HL-60 (cell line): ENCODE results near the gene DNAJC1.

Source experiments
- DNase-seq, 2 experiments: peaks; one replicate each; pipeline ENCODE4 v3.0.0-alpha.2; 2010 to 2020; ENCODE audit warnings: low read depth in 1 of 2, low spot score in 1 of 2
- H3K27ac ChIP-seq: fragments of 250-450 bp; sonication (Bioruptor Pico); replicated peaks from 2 replicates; pipeline ENCODE4 v1.5.1; 2020; ENCODE audit warnings: mild to moderate bottlenecking, moderate library complexity
- H3K27me3 ChIP-seq: fragments of 250-450 bp; sonication (Bioruptor Pico); 2 replicates; pipeline ENCODE4 v1.5.1; 2021; ENCODE audit warnings: mild to moderate bottlenecking, moderate library complexity; ENCODE audit not compliant: insufficient read depth, poor library complexity, severe bottlenecking
- H3K4me3 ChIP-seq: replicated peaks from 2 replicates; pipeline ENCODE4 v1.5.1; 2011; ENCODE audit warnings: mild to moderate bottlenecking, control low read depth, low read length; ENCODE audit not compliant: insufficient read depth
- CTCF ChIP-seq: IDR thresholded peaks from one replicate; pipeline ENCODE4 v1.5.1; 2011; ENCODE audit warnings: low read length, control low read depth, inconsistent platforms; ENCODE audit not compliant: insufficient read depth
- GABPA ChIP-seq: IDR thresholded peaks from 2 replicates; pipeline ENCODE4 v1.6.1; 2012; ENCODE audit warnings: low read depth
- POLR2AphosphoS5 ChIP-seq: IDR thresholded peaks from 2 replicates; pipeline ENCODE4 v1.6.1; 2012; ENCODE audit warnings: low read depth
- SPI1 ChIP-seq: IDR thresholded peaks from 2 replicates; pipeline ENCODE4 v1.6.1; 2012; ENCODE audit warnings: low read depth, mild to moderate bottlenecking, borderline replicate concordance
- TF ChIP-seq, protein P1 (sequence below): IDR thresholded peaks from 2 replicates; pipeline ENCODE4 v1.6.1; 2012; ENCODE audit warnings: low read depth; ENCODE audit not compliant: insufficient replicate concordance

Gene DNAJC1

DNA sequence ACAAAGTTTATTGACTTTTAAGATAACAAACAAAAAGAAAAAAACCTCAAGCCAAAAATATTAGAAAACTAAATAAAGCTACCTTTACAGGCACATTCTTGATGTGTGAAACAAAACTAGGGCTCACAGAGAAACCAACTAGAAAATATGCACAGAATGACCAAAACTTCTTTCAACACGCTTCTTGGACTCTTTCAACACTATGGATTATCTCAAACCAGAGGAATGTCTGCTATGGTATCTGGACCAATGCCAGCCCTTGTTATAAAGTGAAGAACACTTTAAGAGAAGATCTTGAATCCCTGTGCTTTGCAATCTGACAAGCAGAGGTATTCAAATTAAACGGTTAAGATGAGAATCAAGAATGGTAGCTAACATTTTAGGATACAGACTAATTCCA lies 76.6 kb downstream of the DNAJC1 start:
- Histone ChIP-seq H3K4me3 (no peak overlapping the region), H3K27me3 (no peaks in the 10 kb centered on the region), H3K27ac (no peak overlapping the region)
- no peak for TF ChIP-seq GABPA
- no peak for DNase-seq

- no peak for DNase-seq
- no peaks in the 10 kb centered on the region for H3K27me3 ChIP-seq
- H3K27ac ChIP-seq: no peak overlapping the region
- TF ChIP-seq CTCF: no peak
- no peak for TF ChIP-seq SPI1
- TF ChIP-seq GABPA: no peak
- TF ChIP-seq, protein P1, sequence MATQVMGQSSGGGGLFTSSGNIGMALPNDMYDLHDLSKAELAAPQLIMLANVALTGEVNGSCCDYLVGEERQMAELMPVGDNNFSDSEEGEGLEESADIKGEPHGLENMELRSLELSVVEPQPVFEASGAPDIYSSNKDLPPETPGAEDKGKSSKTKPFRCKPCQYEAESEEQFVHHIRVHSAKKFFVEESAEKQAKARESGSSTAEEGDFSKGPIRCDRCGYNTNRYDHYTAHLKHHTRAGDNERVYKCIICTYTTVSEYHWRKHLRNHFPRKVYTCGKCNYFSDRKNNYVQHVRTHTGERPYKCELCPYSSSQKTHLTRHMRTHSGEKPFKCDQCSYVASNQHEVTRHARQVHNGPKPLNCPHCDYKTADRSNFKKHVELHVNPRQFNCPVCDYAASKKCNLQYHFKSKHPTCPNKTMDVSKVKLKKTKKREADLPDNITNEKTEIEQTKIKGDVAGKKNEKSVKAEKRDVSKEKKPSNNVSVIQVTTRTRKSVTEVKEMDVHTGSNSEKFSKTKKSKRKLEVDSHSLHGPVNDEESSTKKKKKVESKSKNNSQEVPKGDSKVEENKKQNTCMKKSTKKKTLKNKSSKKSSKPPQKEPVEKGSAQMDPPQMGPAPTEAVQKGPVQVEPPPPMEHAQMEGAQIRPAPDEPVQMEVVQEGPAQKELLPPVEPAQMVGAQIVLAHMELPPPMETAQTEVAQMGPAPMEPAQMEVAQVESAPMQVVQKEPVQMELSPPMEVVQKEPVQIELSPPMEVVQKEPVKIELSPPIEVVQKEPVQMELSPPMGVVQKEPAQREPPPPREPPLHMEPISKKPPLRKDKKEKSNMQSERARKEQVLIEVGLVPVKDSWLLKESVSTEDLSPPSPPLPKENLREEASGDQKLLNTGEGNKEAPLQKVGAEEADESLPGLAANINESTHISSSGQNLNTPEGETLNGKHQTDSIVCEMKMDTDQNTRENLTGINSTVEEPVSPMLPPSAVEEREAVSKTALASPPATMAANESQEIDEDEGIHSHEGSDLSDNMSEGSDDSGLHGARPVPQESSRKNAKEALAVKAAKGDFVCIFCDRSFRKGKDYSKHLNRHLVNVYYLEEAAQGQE: no peak
- no peak for TF ChIP-seq POLR2AphosphoS5
- H3K4me3 ChIP-seq: no peak overlapping the region
Observed at GRCh38 chr10:21926358-21926925, 77.1 kb downstream of the DNAJC1 start.

DNA sequence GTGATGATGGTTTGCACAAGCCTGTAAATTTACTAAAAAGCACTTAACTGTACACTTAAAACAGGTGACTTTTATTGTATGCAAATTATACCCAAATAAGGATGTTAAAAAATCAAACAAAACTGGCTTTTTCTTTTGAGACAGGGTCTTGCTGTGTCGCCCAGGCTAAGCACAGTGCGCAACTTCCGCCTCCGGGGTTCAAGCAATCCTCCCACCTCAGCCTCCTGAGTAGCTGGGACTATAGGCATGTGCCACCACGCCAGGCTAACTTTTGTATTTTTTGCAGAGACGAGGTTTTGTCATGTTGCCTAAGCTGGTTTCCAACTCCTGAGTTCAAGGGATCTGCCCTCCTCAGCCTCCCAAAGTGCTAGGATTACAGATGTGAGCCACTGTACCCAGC lies 77.7 kb downstream of the DNAJC1 start:
- Histone ChIP-seq H3K4me3 (no peak overlapping the region), H3K27me3 (no peaks in the 10 kb centered on the region), H3K27ac (no peak overlapping the region)
- TF ChIP-seq CTCF (no peak), SPI1 (no peak), GABPA (no peak), POLR2AphosphoS5 (no peak)
- TF ChIP-seq, protein P1: no peak
- DNase-seq: no peak

DNA sequence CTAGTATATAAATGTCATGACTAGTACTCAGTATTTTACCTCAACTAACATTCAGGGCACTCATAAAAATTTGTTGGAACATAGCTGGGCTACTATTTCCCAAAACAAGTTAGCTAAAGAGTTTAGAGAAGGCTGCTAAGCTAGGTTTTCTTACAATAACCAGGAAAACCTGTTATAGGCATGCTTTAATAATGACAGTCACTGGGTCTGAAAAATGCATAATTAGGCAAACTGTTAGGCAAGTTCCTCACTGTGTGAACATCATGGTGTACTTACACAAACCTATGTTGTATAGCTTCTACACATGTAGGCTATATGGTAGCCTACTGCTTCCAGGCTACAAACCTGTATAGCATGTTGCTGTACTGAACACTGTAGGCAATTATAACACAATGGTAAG lies 79.0 kb downstream of the DNAJC1 start:
- TF ChIP-seq SPI1 (no peak), CTCF (no peak)
- no peak overlapping the region for H3K27ac ChIP-seq
- no peaks in the 10 kb centered on the region for H3K27me3 ChIP-seq
- no peak for DNase-seq
- H3K4me3 ChIP-seq: no peak overlapping the region
